GM03348 (cell line): Measurements from ENCODE around the gene TXNDC8.
A peak's percentile ranks its signal among the peaks of the same experiment; 100 is the strongest.

ENCODE experiments used
- DNase-seq: peaks from one replicate; pipeline ENCODE4 v3.0.0; 2012; ENCODE audit warnings: low spot score

Gene TXNDC8

DNA sequence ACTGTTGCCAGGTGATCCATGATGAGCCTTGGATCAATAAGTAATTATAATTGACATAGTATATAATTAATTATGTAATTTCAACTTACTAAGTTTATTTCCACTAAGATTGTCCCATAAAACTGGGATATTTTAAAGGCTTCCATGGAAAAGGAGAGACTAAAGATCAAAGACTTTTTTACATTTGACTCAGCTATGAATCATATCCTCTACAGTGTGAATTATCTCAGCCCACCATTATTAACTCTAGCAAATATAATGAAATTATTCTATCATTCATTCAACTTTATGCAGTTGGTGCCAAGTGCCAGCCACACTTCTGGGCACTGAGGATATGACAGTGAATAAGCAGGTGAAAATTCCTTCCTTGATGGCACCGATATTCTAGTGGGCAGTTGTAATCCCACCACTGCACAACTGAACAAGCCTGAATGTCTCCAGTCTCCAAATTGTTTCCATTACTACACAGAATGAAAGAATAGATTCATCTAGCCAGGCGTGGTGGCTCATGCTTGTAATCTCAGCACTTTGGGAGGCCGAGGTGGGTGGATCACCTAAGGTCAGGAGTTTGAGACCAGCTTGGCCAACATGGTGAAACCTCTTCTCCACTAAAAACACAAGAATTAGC lies 59.5 kb downstream of the TXNDC8 start:
- peak; percentile 21 for DNase-seq

GRCh38 chr9:110276781-110277180 lies 60.9 kb downstream of the TXNDC8 start:
- DNase-seq = no peak

GRCh38 chr9:110270211-110270995 lies 67.3 kb downstream of the TXNDC8 start:
- no peak for DNase-seq

- no peak for DNase-seq
These were observed 70.9 kb downstream of the TXNDC8 start for GRCh38 chr9:110266795-110267194.

DNA sequence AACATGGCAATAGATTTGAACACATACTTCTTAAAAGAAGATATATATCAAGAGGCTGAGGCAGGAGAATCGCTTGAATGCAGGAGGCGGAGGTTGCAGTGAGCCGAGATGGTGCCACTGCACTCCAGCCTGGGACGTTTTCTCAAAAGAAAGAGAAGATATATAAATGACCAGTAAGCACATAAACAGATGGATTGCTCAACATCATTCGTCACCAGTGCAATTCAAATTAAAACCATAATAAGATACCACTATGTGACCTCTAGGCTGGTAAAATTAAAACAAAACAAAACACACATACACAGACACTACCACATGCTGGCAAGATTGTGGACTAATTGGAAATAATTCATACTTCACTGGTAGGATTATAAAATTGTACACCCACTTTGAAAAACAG lies 76.0 kb downstream of the TXNDC8 start:
- peak; percentile 16 for DNase-seq

- peak; percentile 34 for DNase-seq
These were observed 76.8 kb downstream of the TXNDC8 start for GRCh38 chr9:110260911-110261310.

DNA sequence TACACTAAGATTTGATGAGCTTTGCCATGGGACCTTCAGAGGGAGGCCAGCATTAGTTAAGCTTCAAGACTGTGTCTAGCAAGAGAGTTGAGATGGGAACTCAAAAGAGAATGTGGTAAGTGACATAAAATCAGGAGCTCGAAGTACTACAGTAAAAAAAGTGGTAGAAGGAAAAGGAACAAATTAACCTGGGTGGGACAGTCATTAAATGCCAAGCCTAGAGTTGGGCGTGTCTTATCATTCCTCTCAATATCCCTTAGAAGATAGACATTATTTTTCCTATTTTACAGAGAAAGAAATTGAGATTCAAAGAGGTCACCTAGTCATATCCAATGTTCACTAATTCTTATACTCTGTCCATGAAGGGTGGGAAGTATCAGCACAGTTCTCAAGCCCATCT lies 78.1 kb downstream of the TXNDC8 start:
- DNase-seq = no peak

DNA sequence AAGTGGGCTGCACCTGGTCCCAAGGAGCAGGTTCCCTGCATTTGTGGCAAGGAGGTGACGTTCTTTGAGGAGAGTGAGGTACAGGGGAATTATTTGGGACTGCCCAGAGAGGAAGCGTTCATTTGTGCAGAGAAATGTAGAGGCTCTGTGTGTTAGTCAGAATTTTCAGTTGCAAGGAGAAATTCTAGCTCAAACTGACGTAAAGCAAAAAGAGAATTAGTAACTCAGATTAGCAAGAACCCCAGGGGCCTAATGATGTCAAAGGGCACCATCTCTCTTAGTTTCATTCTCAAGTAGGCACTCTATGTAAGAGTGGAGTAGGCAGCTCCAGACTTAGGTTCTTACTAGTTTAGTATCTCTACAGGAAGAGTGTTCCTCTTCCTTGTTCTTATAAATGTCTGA lies 79.0 kb downstream of the TXNDC8 start:
- DNase-seq = no peak

DNA sequence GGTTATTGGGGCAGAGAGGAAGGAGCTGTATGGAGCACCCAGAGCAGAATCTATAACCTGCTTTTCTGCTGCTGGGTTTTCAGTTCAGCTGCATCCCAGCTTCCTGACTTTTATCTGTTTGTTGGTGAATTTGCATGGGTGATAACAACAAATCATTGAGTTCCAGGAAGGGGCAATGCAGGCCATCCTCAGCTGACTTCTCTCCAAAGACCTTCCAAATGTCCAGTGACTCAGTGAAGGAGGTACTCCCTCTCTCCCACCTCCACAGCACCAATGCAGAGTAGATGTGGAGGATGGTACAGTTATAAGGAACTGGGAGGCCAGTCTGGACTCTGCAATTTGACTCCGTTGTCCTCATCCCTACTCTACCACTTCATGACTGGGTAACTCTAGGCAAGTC lies 79.7 kb downstream of the TXNDC8 start:
- no peak for DNase-seq

DNA sequence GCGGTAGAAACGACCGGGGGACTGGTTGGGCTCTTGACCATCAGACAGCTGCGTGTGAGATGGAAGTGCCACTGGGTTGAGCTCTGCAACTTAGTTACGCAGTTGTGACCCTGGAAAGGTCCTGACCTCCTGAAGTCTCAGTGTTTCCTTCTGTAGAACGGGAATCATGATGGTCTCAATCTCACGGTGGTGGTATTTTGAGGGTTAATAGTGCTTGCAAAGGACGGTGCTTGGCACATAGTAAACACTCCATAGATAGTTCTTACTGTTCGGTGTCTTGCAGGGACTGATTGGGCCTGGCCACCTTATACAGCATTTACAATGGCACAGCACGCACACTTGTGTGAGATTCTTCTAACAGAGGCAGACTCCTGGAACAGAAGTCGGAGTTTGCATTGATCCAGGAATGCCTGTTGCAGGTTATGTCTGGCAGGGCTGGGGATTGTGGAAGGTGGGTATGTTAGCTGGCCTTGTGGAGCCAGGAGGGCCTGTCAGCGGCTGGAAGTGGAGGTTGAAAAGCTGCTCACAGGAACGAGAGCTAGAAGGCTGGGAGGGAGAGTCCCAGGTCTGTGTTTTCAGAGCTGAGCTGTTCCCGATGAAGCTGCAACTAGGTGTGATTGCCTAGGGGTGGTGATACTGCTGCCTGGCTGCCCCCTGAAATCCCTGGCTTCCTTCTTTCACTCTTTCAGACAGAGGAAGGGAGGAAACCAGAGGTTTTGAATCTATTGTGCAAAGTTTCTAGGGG lies 80.4 kb downstream of the TXNDC8 start:
- DNase-seq = peak; percentile 8

DNA sequence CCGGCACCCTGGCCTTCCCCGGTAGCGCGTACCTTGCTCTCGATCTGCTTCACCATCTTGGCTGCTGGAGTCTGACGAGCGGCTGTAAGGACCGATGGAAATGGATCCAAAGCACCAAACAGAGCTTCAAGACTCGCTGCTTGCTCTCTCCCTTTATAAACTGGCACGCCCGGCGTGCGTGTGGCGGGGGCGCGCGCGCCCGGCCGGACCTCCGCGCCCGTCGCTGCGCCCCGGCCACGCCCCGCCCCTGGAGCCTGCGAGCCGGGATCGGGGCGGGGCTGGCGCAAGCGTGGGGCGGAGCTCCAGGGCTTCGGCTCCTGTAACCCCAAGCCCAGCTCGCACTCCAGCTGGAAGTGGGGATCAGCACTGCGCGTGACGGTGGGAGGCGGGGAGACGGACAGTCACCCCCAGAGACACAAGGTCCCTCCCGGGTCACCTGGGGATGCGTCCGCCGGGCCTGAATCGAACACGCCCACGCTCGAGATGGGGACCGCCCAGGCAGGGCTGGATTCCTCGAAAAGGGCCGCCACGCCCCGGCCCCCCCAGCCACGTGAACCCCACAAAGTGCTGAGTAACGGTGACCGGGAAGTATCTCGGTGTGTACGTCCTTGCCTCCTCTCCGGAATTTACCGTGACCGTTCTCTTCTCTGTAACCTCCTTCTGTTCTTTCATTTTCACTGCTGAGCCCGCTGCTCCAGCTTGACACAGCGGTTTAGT lies 81.1 kb downstream of the TXNDC8 start, which contains the start of gene TXN:
TSS of gene TXN (minus strand) at position 128 of the 717 bp plus-strand sequence. CDS start at position 56, 72 bp downstream.
- peak; percentile 98 for DNase-seq

- peak; percentile 62 for DNase-seq
These were observed 81.9 kb downstream of the TXNDC8 start for GRCh38 chr9:110255463-110256379.

DNA sequence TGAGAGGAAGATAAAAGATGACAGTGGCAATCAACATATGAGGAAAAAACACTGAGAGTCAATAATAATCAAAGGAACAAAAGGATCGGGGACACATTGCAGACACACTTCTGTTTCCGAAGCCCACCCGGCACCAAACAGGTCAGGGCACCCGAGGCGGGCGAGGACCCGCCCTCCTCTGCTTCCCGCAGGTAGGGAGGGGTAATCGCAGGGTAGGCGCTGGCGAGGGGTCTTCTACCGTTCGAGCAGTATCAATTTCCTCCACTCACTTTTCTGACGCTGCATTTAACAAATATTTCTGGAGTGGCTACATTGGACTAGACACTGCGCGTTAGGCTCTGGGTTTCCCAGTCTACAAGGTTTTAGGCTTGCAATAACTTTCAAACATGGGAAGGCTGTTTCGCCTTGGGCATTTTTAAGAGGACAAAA lies 82.6 kb downstream of the TXNDC8 start:
- DNase-seq = no peak

DNA sequence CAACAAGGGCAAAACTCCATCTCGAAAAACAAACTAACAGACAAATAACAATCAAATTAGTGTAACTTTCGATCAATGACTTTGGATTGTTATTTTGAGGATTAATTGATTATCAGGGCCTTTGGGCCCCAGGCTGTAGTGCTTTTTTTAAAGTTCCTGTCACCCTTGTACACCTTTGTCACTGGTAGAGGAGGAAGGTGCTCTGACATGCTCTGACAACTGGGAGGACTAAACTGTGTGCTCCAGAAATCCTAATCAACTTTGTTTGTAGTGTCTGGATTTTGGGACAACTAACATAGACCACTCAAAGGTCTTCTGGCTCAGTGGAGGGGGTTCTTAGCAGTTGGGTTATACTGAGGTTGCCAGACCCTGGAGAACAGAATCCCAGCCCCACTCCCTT lies 83.2 kb downstream of the TXNDC8 start:
- no peak for DNase-seq
